K562 (cell line): ENCODE data around the gene ACSBG1. TPM values are rescaled to one million over a fixed set of nuclear protein-coding genes. Genes with fewer than 3 reads are reported as not detected.

Experiments
- E2F4 ChIP-seq: sonication (generic); formaldehyde crosslinking; IDR thresholded peaks from 2 replicates; pipeline ENCODE4 v1.8.0; 2022; ENCODE audit warnings: mild to moderate bottlenecking, low read depth, missing genetic modification reagents
- ESRRB ChIP-seq: fragments of 250-450 bp; sonication (Bioruptor Pico); IDR thresholded peaks from 2 replicates; pipeline ENCODE4 v1.5.0; 2020; ENCODE audit warnings: mild to moderate bottlenecking, moderate library complexity, borderline replicate concordance
- FOXM1 ChIP-seq, 2 experiments: fragments of 450-650 bp in 1 of 2; sonication (generic) in 1 of 2; formaldehyde crosslinking in 1 of 2; IDR thresholded peaks; 2 replicates each; pipeline versions ENCODE4 v1.6.1 to v1.9.0; 2017 to 2022; ENCODE audit warnings: low read depth in 2 of 2, mild to moderate bottlenecking in 2 of 2, missing genetic modification reagents in 1 of 2, moderate library complexity in 1 of 2
- GATA2 ChIP-seq: sonication (generic); formaldehyde crosslinking; IDR thresholded peaks from 2 replicates; pipeline ENCODE4 v1.4.0; 2020; ENCODE audit warnings: mild to moderate bottlenecking, missing genetic modification reagents
- HINFP ChIP-seq: fragments of 450-650 bp; conservative IDR thresholded peaks from 2 replicates; pipeline ENCODE4 v1.6.1; 2016; ENCODE audit warnings: missing genetic modification characterization, low read depth, mild to moderate bottlenecking, control low read depth, missing compliant biosample characterization
- MBD2 ChIP-seq: sonication (generic); IDR thresholded peaks from 2 replicates; pipeline ENCODE4 v1.6.1; 2016; ENCODE audit warnings: low read depth, borderline replicate concordance
- MCM7 ChIP-seq, 2 experiments: fragments of 450-650 bp; IDR thresholded peaks; 2 replicates each; pipeline ENCODE4 v1.6.1; 2016 to 2018
- NCOA1 ChIP-seq: fragments of 450-650 bp; IDR thresholded peaks from 2 replicates; pipeline ENCODE4 v1.6.1; 2016; ENCODE audit warnings: low read depth
- RREB1 ChIP-seq: fragments of 250-450 bp; sonication (Bioruptor Pico); IDR thresholded peaks from 2 replicates; pipeline ENCODE4 v1.4.0; 2020
- STAT5A ChIP-seq: IDR thresholded peaks from 2 replicates; pipeline ENCODE4 v1.6.1; 2012; ENCODE audit warnings: low read length, inconsistent platforms, borderline replicate concordance
- TAL1 ChIP-seq: fragments of 450-650 bp; IDR thresholded peaks from 2 replicates; pipeline ENCODE4 v1.6.1; 2016; ENCODE audit warnings: mild to moderate bottlenecking
- ZFP1 ChIP-seq: fragments of 450-650 bp; formaldehyde crosslinking; IDR thresholded peaks from 2 replicates; pipeline ENCODE4 v1.4.0; 2020; ENCODE audit warnings: mild to moderate bottlenecking, mixed read lengths
- polyA plus RNA-seq, 8 experiments: library from polyadenylated mRNA; depleted of rRNA in 4 of 8; stranded (reverse) in 5 of 8; unstranded in 3 of 8; fragments of >200 nt; fragmentation: Nextera tagmentation in 2 of 8; fragmentation: Illumina TruSeq in 1 of 8; extraction: Ambion mirVana in 2 of 8; extraction: Trizol in 1 of 8; gene quantifications; 2 replicates each; pipeline versions ENCODE4 v1.2.1 to v1.2.3, GENCODE V29; 2011 to 2014; ENCODE audit warnings: inconsistent platforms in 1 of 8, missing spikeins in 1 of 8
- total RNA-seq, 7 experiments: library from RNA; depleted of rRNA in 6 of 7; stranded (reverse); fragments of >200 nt in 6 of 7; fragmentation: Illumina TruSeq in 2 of 7; extraction: Trizol in 2 of 7; gene quantifications; 2 replicates each; pipeline versions ENCODE4 v1.2.1 to v1.2.3, GENCODE V29; 2011 to 2021; ENCODE audit warnings: low replicate concordance in 1 of 7
- TF ChIP-seq, protein P1 (sequence below): fragments of 450-650 bp; formaldehyde crosslinking; IDR thresholded peaks from 2 replicates; pipeline ENCODE4 v1.4.0; 2022; ENCODE audit warnings: mild to moderate bottlenecking, moderate library complexity
- TF ChIP-seq, protein P2 (sequence below): fragments of 250-450 bp; sonication (Bioruptor Pico); IDR thresholded peaks from 2 replicates; pipeline ENCODE4 v1.5.0; 2021; ENCODE audit warnings: mild to moderate bottlenecking, borderline replicate concordance

ACSBG1 gene
- total and polyA plus RNA-seq, 9 of the 15 experiments (the other 6 are each of a cell fraction or from before 2014, with no cell fraction given): 0.36 to 6.4 (median 2.5) TPM

DNA sequence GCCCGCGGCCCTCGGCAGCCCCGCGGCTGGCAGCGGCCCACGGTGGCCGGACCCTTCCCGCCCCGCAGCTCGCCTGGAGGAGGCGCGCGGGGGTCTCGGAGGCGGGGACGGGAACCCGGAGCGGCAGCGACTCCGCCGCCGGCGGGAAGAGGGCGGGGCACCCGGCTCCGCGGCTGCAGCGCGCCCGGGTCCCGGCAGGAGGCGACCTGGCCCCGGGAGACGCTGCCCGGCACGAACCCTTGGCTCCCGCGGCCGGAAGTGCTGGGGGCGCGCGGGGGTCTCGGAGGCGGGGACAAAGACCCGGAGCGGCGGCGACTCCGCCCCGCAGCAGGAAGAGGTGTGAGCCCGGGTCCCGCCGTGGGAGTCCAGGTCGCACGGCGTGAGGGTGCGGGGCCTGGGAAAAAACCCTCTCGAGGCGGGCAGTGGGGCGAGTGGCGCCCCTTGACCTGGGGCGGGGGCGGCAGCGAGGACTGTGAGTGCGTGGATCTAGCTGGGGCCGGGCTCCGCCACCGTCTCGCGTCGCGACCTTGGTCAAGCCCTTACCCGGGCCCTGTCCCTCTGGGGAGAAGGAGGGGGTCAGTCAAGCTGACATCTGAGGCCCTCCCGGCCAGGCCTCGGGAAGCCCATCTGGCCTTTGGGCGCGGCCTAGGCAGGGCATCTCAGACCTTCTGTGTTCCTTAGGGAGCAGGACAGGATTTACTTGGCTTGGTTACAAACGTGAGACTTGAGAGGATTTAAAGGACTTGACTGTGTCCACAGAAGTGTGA, 102.9 kb downstream of the ACSBG1 start, which contains the start of gene CIB2 (continued):
- TF ChIP-seq HINFP (tag): no peak
- TF ChIP-seq ZFP1 (CRISPR knock-in tag): no peak
- TF ChIP-seq FOXM1 (IDR thresholded peaks at IDR 0.05; ENCODE audit: low read depth): no peak
- peak; percentile 78; the same call in 1 of the 2 replicates for TF ChIP-seq FOXM1 (CRISPR knock-in tag; IDR thresholded peaks at IDR 0.05; ENCODE audit: low read depth)
- TF ChIP-seq, protein P1, sequence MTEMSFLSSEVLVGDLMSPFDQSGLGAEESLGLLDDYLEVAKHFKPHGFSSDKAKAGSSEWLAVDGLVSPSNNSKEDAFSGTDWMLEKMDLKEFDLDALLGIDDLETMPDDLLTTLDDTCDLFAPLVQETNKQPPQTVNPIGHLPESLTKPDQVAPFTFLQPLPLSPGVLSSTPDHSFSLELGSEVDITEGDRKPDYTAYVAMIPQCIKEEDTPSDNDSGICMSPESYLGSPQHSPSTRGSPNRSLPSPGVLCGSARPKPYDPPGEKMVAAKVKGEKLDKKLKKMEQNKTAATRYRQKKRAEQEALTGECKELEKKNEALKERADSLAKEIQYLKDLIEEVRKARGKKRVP: no peak
- TF ChIP-seq RREB1 (CRISPR knock-in tag): no peak
- TF ChIP-seq STAT5A: no peak
- no peak for TF ChIP-seq ESRRB
- no peak for TF ChIP-seq E2F4 (CRISPR knock-in tag)
- peak; percentile 29; the same call in 1 of the 2 replicates for TF ChIP-seq MBD2
- no peak for TF ChIP-seq NCOA1
- TF ChIP-seq, protein P2, sequence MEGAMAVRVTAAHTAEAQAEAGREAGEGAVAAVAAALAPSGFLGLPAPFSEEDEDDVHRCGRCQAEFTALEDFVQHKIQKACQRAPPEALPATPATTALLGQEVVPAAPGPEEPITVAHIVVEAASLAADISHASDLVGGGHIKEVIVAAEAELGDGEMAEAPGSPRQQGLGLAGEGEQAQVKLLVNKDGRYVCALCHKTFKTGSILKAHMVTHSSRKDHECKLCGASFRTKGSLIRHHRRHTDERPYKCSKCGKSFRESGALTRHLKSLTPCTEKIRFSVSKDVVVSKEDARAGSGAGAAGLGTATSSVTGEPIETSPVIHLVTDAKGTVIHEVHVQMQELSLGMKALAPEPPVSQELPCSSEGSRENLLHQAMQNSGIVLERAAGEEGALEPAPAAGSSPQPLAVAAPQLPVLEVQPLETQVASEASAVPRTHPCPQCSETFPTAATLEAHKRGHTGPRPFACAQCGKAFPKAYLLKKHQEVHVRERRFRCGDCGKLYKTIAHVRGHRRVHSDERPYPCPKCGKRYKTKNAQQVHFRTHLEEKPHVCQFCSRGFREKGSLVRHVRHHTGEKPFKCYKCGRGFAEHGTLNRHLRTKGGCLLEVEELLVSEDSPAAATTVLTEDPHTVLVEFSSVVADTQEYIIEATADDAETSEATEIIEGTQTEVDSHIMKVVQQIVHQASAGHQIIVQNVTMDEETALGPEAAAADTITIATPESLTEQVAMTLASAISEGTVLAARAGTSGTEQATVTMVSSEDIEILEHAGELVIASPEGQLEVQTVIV: no peak
- TF ChIP-seq GATA2 (CRISPR knock-in tag): no peak
- TF ChIP-seq TAL1: no peak
- no peak for TF ChIP-seq MCM7 (IDR thresholded peaks at IDR 0.05)
